ENCODE data around the gene NIN. TPM values are rescaled to one million over a fixed set of nuclear protein-coding genes. Genes with fewer than 3 reads are reported as not detected.

Gene NIN
- total RNA-seq, 1 donor from 2014 or later: 46.9 TPM

DNA sequence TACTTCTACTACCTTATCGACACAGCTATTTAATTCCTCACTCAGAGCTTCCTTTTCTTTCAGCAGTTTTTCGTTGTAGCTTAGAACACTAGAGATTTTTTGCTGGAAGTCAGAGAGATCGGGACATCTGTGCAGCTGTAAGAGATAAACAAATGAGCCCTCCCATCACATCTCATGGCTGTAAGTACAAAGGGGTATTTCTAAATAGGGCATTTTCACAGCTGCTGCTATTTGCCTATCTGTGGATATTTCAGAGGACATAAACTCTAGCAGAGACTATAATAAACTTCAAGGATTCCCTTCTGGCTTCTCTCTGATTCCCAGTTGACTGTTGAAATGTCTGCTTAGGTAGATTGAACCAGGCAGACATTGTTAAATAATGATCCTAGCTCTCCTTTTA, 86.7 kb downstream of the NIN start:
- TF ChIP-seq, protein P1, sequence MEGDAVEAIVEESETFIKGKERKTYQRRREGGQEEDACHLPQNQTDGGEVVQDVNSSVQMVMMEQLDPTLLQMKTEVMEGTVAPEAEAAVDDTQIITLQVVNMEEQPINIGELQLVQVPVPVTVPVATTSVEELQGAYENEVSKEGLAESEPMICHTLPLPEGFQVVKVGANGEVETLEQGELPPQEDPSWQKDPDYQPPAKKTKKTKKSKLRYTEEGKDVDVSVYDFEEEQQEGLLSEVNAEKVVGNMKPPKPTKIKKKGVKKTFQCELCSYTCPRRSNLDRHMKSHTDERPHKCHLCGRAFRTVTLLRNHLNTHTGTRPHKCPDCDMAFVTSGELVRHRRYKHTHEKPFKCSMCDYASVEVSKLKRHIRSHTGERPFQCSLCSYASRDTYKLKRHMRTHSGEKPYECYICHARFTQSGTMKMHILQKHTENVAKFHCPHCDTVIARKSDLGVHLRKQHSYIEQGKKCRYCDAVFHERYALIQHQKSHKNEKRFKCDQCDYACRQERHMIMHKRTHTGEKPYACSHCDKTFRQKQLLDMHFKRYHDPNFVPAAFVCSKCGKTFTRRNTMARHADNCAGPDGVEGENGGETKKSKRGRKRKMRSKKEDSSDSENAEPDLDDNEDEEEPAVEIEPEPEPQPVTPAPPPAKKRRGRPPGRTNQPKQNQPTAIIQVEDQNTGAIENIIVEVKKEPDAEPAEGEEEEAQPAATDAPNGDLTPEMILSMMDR (IDR thresholded peaks at IDR 0.05): no peak
- DNase-seq (ENCODE audit: low spot score): no peak
- Mint-ChIP-seq H3K4me3 (ENCODE audit: unreplicated experiment) (no peak overlapping the region), H3K4me1 (ENCODE audit: low read depth) (peaks cover 31% of the 10 kb centered on the region), H3K9me3 (ENCODE audit: low read depth) (peaks cover 3% of the 10 kb centered on the region), H3K27ac (ENCODE audit: unreplicated experiment) (no peak overlapping the region), H3K36me3 (ENCODE audit: low read depth) (peaks cover 16% of the 10 kb centered on the region), H3K27me3 (ENCODE audit: low read depth) (no peaks in the 10 kb centered on the region)

DNA sequence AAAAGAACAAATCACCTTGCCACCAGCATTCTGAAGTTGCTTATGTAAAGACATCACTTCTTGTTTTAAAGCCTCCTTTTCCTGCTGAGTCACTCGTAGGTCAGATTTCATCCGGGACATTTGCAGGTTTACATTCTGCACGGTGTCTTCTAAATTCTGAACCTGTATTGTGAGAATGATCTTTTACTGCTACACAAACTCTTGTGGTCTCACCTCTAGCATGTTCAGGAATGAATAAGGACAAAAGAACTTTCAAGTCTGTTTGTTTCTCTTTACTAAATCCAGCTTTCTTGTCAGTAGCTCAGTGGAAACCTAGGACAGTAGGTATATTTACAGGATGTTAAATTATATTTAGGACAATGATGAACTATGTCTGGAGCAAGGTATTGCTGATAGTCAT, 89.4 kb downstream of the NIN start:
- Mint-ChIP-seq H3K36me3 (ENCODE audit: low read depth) (peaks cover 17% of the 10 kb centered on the region), H3K27ac (ENCODE audit: unreplicated experiment) (peak overlapping the region; percentile 49), H3K9me3 (ENCODE audit: low read depth) (no peaks in the 10 kb centered on the region), H3K27me3 (ENCODE audit: low read depth) (no peaks in the 10 kb centered on the region), H3K4me3 (ENCODE audit: unreplicated experiment) (no peak overlapping the region), H3K4me1 (ENCODE audit: low read depth) (peaks cover 33% of the 10 kb centered on the region)
- DNase-seq (ENCODE audit: low spot score): no peak
- TF ChIP-seq, protein P1 (IDR thresholded peaks at IDR 0.05): no peak

DNA sequence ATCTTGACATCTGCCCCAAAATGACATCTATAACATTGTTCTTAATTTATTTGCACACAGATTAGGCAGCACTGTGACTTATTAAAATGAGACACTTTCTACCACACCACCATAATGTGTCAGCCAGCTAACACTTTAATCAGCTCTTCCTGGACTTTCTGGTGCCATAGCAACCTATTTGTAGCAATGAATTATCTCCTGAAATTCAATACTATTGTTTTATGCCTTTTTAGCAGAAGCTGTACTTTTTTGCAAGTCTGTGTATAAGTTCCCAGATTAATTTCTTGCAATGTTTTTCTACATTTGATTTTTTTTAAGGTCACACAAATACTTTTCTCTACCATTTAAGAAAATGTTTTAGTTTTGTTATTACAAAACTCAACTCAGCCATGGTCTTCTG, 90.1 kb downstream of the NIN start:
- no peak for DNase-seq (ENCODE audit: low spot score)

DNA sequence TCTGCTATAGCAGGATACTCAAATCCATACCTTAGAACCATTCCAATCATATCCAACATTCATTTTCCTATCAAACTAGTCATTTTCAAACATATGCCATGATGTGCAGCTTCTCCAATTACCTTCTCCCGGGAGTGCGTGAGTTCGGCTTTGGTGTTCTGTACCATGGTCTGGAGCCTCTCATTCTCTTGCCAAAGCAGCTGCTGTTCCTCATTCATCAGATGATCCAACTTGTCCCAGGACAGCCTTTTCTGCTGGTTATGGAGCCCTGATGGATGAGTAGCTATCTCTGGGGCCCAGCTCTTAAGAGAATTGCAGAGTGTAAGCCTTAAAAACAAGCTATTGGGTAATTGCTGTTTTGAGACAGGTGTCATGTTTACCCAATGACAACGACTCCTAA, 91.8 kb downstream of the NIN start:
- H3K4me1 Mint-ChIP-seq (ENCODE audit: low read depth): peaks cover 41% of the 10 kb centered on the region
- peak overlapping the region; percentile 74 for H3K27ac Mint-ChIP-seq (ENCODE audit: unreplicated experiment)
- no peaks in the 10 kb centered on the region for H3K27me3 Mint-ChIP-seq (ENCODE audit: low read depth)
- H3K4me3 Mint-ChIP-seq (ENCODE audit: unreplicated experiment): no peak overlapping the region
- peaks cover 19% of the 10 kb centered on the region for H3K36me3 Mint-ChIP-seq (ENCODE audit: low read depth)
- TF ChIP-seq, protein P1 (IDR thresholded peaks at IDR 0.05): no peak
- no peak for DNase-seq (ENCODE audit: low spot score)
- no peaks in the 10 kb centered on the region for H3K9me3 Mint-ChIP-seq (ENCODE audit: low read depth)

More for the DNA sequence above, 90.1 kb downstream of the NIN start:
- peak overlapping the region; percentile 81 for H3K27ac Mint-ChIP-seq (ENCODE audit: unreplicated experiment)
- peaks cover 17% of the 10 kb centered on the region for H3K36me3 Mint-ChIP-seq (ENCODE audit: low read depth)
- no peaks in the 10 kb centered on the region for H3K27me3 Mint-ChIP-seq (ENCODE audit: low read depth)
- H3K9me3 Mint-ChIP-seq (ENCODE audit: low read depth): no peaks in the 10 kb centered on the region
- no peak overlapping the region for H3K4me3 Mint-ChIP-seq (ENCODE audit: unreplicated experiment)
- TF ChIP-seq, protein P1 (IDR thresholded peaks at IDR 0.05): no peak
- peaks cover 33% of the 10 kb centered on the region for H3K4me1 Mint-ChIP-seq (ENCODE audit: low read depth)

DNA sequence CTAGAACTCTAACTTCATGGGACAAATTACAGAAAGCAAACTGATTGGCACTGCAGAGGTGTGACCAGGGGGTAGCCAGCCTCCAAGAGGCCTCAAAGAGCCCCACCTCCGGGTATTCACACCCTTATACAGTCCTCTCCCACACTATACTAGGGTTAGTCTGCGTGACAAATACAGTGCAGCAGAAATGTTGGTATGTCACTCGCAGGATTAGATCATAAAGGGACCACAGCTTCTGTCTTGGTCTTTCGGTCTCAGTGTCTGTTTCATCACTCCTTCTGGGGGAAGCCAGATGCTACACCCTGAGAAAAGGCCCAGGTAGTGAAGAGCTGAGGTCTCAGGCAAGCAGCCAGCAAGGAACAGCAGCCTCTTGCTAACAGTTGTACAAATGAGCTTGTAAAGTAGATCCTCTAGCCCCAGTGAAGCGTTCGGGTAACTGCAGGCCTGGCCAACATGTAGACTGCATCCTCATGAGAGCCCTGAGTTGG, 94.0 kb downstream of the NIN start:
- no peak overlapping the region for H3K4me3 Mint-ChIP-seq (ENCODE audit: unreplicated experiment)
- no peak overlapping the region for H3K27ac Mint-ChIP-seq (ENCODE audit: unreplicated experiment)
- no peaks in the 10 kb centered on the region for H3K9me3 Mint-ChIP-seq (ENCODE audit: low read depth)
- TF ChIP-seq, protein P1 (IDR thresholded peaks at IDR 0.05): no peak
- no peak for DNase-seq (ENCODE audit: low spot score)
- no peaks in the 10 kb centered on the region for H3K27me3 Mint-ChIP-seq (ENCODE audit: low read depth)
- H3K4me1 Mint-ChIP-seq (ENCODE audit: low read depth): peaks cover 35% of the 10 kb centered on the region
- peaks cover 20% of the 10 kb centered on the region for H3K36me3 Mint-ChIP-seq (ENCODE audit: low read depth)
